Natural killer cell treated with Interleukin-12 subunit alpha and Interleukin-12 subunit beta and Interleukin-15 and Interleukin-18, amount 100 ng/mL, for 72 hours (primary cell): Measurements from ENCODE around the gene IMP3. TPM values are rescaled to one million over a fixed set of nuclear protein-coding genes. Genes with fewer than 3 reads are reported as not detected.

Source experiments
- ATAC-seq, 2 donors: fragments of 150-1000 bp; cut with Tn5 transposase in 1 of 2; sonication (Bioruptor Pico), chemical (Tn5 transposase) in 1 of 2; 2 replicates each; pipeline ENCODE4 v1.10.0; 2021
- DNase-seq: peaks from one replicate; pipeline ENCODE4 v3.0.0; 2022; ENCODE audit warnings: low spot score
- H3K27ac Mint-ChIP-seq, 2 donors: 1 replicate in 1 of 2; 2 replicates in 1 of 2; pipeline ENCODE4 v1.8.0; 2022; ENCODE audit warnings: mixed read lengths in 2 of 2, mild to moderate bottlenecking in 1 of 2, moderate library complexity in 1 of 2
- H3K27me3 Mint-ChIP-seq, 2 donors: 1 replicate in 1 of 2; 2 replicates in 1 of 2; pipeline ENCODE4 v1.8.0; 2022; ENCODE audit warnings: mixed read lengths in 2 of 2
- H3K36me3 Mint-ChIP-seq: one replicate; pipeline ENCODE4 v1.8.0; 2022; ENCODE audit warnings: mixed read lengths
- H3K4me1 Mint-ChIP-seq, 2 donors: 1 replicate in 1 of 2; 2 replicates in 1 of 2; pipeline ENCODE4 v1.8.0; 2022; ENCODE audit warnings: low read depth in 2 of 2, mixed read lengths in 2 of 2, mild to moderate bottlenecking in 1 of 2
- H3K4me3 Mint-ChIP-seq: one replicate; pipeline ENCODE4 v1.8.0; 2022; ENCODE audit warnings: mixed read lengths
- H3K9me3 Mint-ChIP-seq: 2 replicates; pipeline ENCODE4 v1.8.0; 2022; ENCODE audit warnings: mixed read lengths
- total RNA-seq, 2 donors: library from RNA; stranded (reverse); gene quantifications; one replicate each; pipeline ENCODE4 v1.2.3, GENCODE V29; 2022

Gene IMP3
- total RNA-seq, 2 donors from 2014 or later = 76.2 to 111 TPM

- Mint-ChIP-seq H3K9me3 (no peaks in the 10 kb centered on the region), H3K4me1 (no peaks in the 10 kb centered on the region), H3K4me3 (no peak overlapping the region), H3K27me3 (no peaks in the 10 kb centered on the region), H3K27ac (no peak overlapping the region), H3K36me3 (no peaks in the 10 kb centered on the region)
- no peak for DNase-seq
- no peak for ATAC-seq
Measured at GRCh38 chr15:75677465-75678323, 37.7 kb upstream of the IMP3 start.

- DNase-seq = no peak
- no peak for ATAC-seq
- H3K9me3 Mint-ChIP-seq = no peaks in the 10 kb centered on the region
- H3K4me3 Mint-ChIP-seq = no peak overlapping the region
- H3K27me3 Mint-ChIP-seq = no peaks in the 10 kb centered on the region
- no peaks in the 10 kb centered on the region for H3K36me3 Mint-ChIP-seq
- no peak overlapping the region for H3K27ac Mint-ChIP-seq
- no peaks in the 10 kb centered on the region for H3K4me1 Mint-ChIP-seq
Measured at GRCh38 chr15:75676688-75677464, 36.9 kb upstream of the IMP3 start.

- no peaks in the 10 kb centered on the region for H3K27me3 Mint-ChIP-seq
- DNase-seq (no peak), ATAC-seq (peak in 1 of 2 donors; percentile 28)
- no peaks in the 10 kb centered on the region for H3K4me1 Mint-ChIP-seq
- H3K9me3 Mint-ChIP-seq = no peaks in the 10 kb centered on the region
- H3K36me3 Mint-ChIP-seq = no peaks in the 10 kb centered on the region
- H3K27ac Mint-ChIP-seq = no peak overlapping the region
- no peak overlapping the region for H3K4me3 Mint-ChIP-seq
Measured at GRCh38 chr15:75675579-75676404, 35.8 kb upstream of the IMP3 start.

DNA sequence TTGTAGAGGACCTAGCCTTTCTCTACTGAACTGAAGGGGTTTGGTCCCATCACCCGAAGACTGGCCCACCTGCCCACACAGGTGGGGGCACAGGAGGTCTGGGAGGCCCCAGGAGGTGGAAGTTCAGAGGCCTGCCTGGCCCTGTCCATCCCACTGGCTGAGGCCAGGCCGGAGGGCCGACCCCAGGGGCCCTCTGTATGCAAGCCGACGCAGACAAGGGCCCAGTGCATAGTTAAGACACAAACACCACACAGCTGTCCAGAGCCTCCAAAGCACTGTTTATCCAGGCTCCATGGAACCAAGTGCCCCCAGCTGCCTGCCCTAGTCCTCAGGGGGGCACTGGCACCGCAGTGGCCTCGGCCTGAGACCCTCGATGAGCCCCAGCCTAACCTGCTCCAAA lies 34.3 kb upstream of the IMP3 start:
- Mint-ChIP-seq H3K36me3 (no peaks in the 10 kb centered on the region), H3K4me3 (no peak overlapping the region), H3K4me1 (no peaks in the 10 kb centered on the region), H3K27me3 (no peaks in the 10 kb centered on the region), H3K27ac (no peak overlapping the region), H3K9me3 (no peaks in the 10 kb centered on the region)
- ATAC-seq (peak in 1 of 2 donors; percentile 5), DNase-seq (no peak)

GRCh38 chr15:75673426-75674235 lies 33.6 kb upstream of the IMP3 start:
- no peak overlapping the region for H3K27ac Mint-ChIP-seq

GRCh38 chr15:75672646-75673425 lies 32.8 kb upstream of the IMP3 start:
- Mint-ChIP-seq H3K27ac (no peak overlapping the region), H3K36me3 (no peaks in the 10 kb centered on the region), H3K4me3 (no peak overlapping the region), H3K9me3 (no peaks in the 10 kb centered on the region), H3K4me1 (no peaks in the 10 kb centered on the region), H3K27me3 (no peaks in the 10 kb centered on the region)
- DNase-seq (no peak), ATAC-seq (no peak)

More at GRCh38 chr15:75673426-75674235, 33.6 kb upstream of the IMP3 start:
- Mint-ChIP-seq H3K36me3 (no peaks in the 10 kb centered on the region), H3K9me3 (no peaks in the 10 kb centered on the region), H3K4me3 (no peak overlapping the region), H3K4me1 (no peaks in the 10 kb centered on the region), H3K27me3 (no peaks in the 10 kb centered on the region)
- ATAC-seq = no peak
- DNase-seq = no peak

GRCh38 chr15:75671730-75672602 lies 31.9 kb upstream of the IMP3 start:
- DNase-seq (no peak), ATAC-seq (no peak)
- Mint-ChIP-seq H3K36me3 (no peaks in the 10 kb centered on the region), H3K9me3 (no peaks in the 10 kb centered on the region), H3K4me1 (no peaks in the 10 kb centered on the region), H3K4me3 (no peak overlapping the region), H3K27ac (no peak overlapping the region), H3K27me3 (no peaks in the 10 kb centered on the region)

- H3K4me1 Mint-ChIP-seq = peaks cover 0 to 4% of the 10 kb centered on the region in 2 donors
- DNase-seq = no peak
- H3K36me3 Mint-ChIP-seq = no peaks in the 10 kb centered on the region
- peaks cover 0 to 2% of the 10 kb centered on the region in 2 donors for H3K27me3 Mint-ChIP-seq
- H3K4me3 Mint-ChIP-seq = no peak overlapping the region
- H3K27ac Mint-ChIP-seq = no peak overlapping the region
- ATAC-seq = no peak
- H3K9me3 Mint-ChIP-seq = no peaks in the 10 kb centered on the region
Measured at GRCh38 chr15:75669879-75670212, 29.8 kb upstream of the IMP3 start.

DNA sequence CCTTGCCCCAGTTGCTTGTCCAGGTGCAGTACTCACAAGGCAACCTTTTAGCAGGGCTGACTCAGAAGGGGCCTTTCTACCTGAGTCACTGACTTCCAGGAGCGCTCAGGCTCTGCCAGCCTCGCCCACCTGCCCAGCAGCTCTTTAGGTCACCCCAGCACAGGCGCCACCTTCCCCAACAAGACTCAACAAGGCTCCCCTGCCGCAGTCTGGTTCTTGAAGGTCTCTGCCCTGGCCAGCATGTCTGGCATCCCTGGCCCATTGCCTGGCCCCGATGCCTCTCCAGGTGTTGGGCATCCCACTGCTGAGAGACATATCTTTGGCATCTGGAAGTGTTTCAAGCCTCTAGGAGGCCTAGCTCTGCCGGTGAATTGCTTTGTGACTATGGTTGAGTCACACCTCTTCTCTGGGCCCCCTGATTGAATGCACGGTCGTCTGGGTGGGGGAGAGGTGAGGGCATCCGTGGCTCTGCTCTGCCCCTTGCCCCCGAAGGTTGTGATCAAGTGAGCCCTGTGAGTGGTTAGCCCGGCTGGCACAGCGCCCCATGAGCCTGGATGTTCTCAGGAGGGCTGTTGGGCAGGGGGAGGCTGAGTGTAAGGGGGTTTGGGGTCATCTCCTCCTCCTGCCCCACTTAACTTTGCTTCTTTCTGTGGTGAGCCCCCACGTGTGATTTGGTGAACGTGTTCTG lies 29.3 kb upstream of the IMP3 start:
- no peak for DNase-seq
- H3K27me3 Mint-ChIP-seq = peaks cover 0 to 2% of the 10 kb centered on the region in 2 donors

GRCh38 chr15:75666823-75667501 lies 26.9 kb upstream of the IMP3 start:
- ATAC-seq (no peak), DNase-seq (no peak)
- Mint-ChIP-seq H3K9me3 (no peaks in the 10 kb centered on the region), H3K4me3 (no peak overlapping the region), H3K36me3 (no peaks in the 10 kb centered on the region), H3K27me3 (peaks cover 0 to 2% of the 10 kb centered on the region in 2 donors), H3K27ac (no peak overlapping the region), H3K4me1 (peaks cover 0 to 4% of the 10 kb centered on the region in 2 donors)

More for the DNA sequence above, 29.3 kb upstream of the IMP3 start:
- no peaks in the 10 kb centered on the region for H3K9me3 Mint-ChIP-seq
- H3K27ac Mint-ChIP-seq = no peak overlapping the region
- peak in 1 of 2 donors; percentile 3 for ATAC-seq
- H3K36me3 Mint-ChIP-seq = no peaks in the 10 kb centered on the region
- H3K4me3 Mint-ChIP-seq = no peak overlapping the region
- peaks cover 0 to 4% of the 10 kb centered on the region in 2 donors for H3K4me1 Mint-ChIP-seq

DNA sequence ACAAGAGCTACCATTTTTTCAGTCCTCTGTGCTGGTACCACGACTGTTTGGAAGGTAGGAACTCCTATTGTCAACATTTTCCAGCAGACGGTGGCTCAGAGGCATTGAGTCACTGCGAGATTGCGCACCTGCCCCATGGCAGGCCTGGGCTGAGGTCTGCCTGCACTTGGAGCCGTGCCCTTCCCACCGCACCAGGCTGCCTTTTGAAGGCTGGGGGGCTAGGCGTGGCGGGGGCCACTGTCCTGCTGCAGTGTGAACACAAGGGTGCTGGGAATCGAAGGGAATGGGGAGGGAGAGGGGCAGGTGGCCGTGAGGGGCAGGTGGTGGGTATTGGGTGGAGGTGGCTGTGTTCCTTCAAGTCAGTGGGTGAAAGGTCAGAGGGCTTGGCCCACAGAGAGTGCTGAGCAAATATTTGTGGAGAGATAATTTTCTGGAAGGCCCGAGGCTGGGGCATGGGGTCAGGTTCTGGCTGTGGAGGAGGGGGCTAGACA lies 24.0 kb upstream of the IMP3 start:
- Mint-ChIP-seq H3K4me1 (peaks cover 0 to 4% of the 10 kb centered on the region in 2 donors), H3K9me3 (no peaks in the 10 kb centered on the region), H3K27me3 (peaks cover 0 to 2% of the 10 kb centered on the region in 2 donors), H3K27ac (no peak overlapping the region), H3K4me3 (no peak overlapping the region), H3K36me3 (no peaks in the 10 kb centered on the region)
- DNase-seq (no peak), ATAC-seq (no peak)
